WTC11 (cell line): ENCODE results near the gene MRC2. TPM values are rescaled to one million over a fixed set of nuclear protein-coding genes. Genes with fewer than 3 reads are reported as not detected.

ENCODE experiments used
- ATAC-seq: fragments of 200-7000 bp; cut with Tn5 transposase; 2 replicates; pipeline ENCODE4 v1.10.0; 2021; ENCODE audit warnings: mild to moderate bottlenecking, moderate library complexity
- CTCF ChIA-PET: fragments of 300-600 bp; sonication (Branson Sonifier 250); formaldehyde crosslinking; loops from one replicate; lab custom pipeline; 2021; ENCODE audit warnings: antibody characterized with exemption; lab: Charles Lee
- POLR2A ChIA-PET: fragments of 350-600 bp; sonication (Branson Sonifier 250); formaldehyde crosslinking; loops from one replicate; lab custom pipeline; 2021; ENCODE audit warnings: antibody characterized with exemption; lab: Charles Lee
- DNase-seq: peaks from one replicate; pipeline ENCODE4 v3.0.0; 2021; ENCODE audit warnings: low spot score
- H3K27ac Mint-ChIP-seq: 2 replicates; pipeline ENCODE4 v1.8.0; 2021; ENCODE audit warnings: mixed read lengths
- H3K27me3 Mint-ChIP-seq: 2 replicates; pipeline ENCODE4 v1.8.0; 2021; ENCODE audit warnings: low read depth, mild to moderate bottlenecking, moderate library complexity, mixed read lengths
- H3K36me3 Mint-ChIP-seq: 2 replicates; pipeline ENCODE4 v1.8.0; 2021; ENCODE audit warnings: mixed read lengths
- H3K4me1 Mint-ChIP-seq: 2 replicates; pipeline ENCODE4 v1.8.0; 2022; ENCODE audit warnings: mixed read lengths
- H3K4me3 Mint-ChIP-seq: 2 replicates; pipeline ENCODE4 v1.8.0; 2021; ENCODE audit warnings: mild to moderate bottlenecking, moderate library complexity, mixed read lengths
- H3K9me3 Mint-ChIP-seq: 2 replicates; pipeline ENCODE4 v1.8.0; 2021; ENCODE audit warnings: mixed read lengths
- CREB1 ChIP-seq: sonication (generic); formaldehyde crosslinking; IDR thresholded peaks from 2 replicates; pipeline ENCODE4 v1.8.0; 2023; ENCODE audit warnings: mild to moderate bottlenecking, missing genetic modification reagents
- E2F4 ChIP-seq: sonication (generic); formaldehyde crosslinking; IDR thresholded peaks from 2 replicates; pipeline ENCODE4 v1.8.1; 2022; ENCODE audit warnings: low read depth, mild to moderate bottlenecking, moderate library complexity, missing genetic modification reagents, borderline replicate concordance
- E2F5 ChIP-seq: sonication (generic); formaldehyde crosslinking; IDR thresholded peaks from 2 replicates; pipeline ENCODE4 v1.8.1; 2022; ENCODE audit warnings: mild to moderate bottlenecking, moderate library complexity, missing genetic modification reagents
- ETV6 ChIP-seq: sonication (generic); formaldehyde crosslinking; IDR thresholded peaks from 2 replicates; pipeline ENCODE4 v1.8.1; 2022; ENCODE audit warnings: mild to moderate bottlenecking, missing genetic modification reagents
- GABPB1 ChIP-seq: sonication (generic); formaldehyde crosslinking; IDR thresholded peaks from 2 replicates; pipeline ENCODE4 v1.8.1; 2023; ENCODE audit warnings: mild to moderate bottlenecking, missing genetic modification reagents
- IRF1 ChIP-seq: sonication (generic); formaldehyde crosslinking; IDR thresholded peaks from 2 replicates; pipeline ENCODE4 v1.8.0; 2023; ENCODE audit warnings: missing genetic modification reagents
- NFATC4 ChIP-seq: fragments of 250-450 bp; sonication (Bioruptor Pico); IDR thresholded peaks from 2 replicates; pipeline ENCODE4 v1.9.0; 2021; ENCODE audit warnings: mild to moderate bottlenecking
- PREB ChIP-seq: sonication (generic); formaldehyde crosslinking; IDR thresholded peaks from 2 replicates; pipeline ENCODE4 v1.8.1; 2022; ENCODE audit warnings: mild to moderate bottlenecking, missing genetic modification reagents, moderate library complexity, borderline replicate concordance
- STAT6 ChIP-seq: sonication (generic); formaldehyde crosslinking; conservative IDR thresholded peaks from 2 replicates; pipeline ENCODE4 v1.8.1; 2023; ENCODE audit warnings: mild to moderate bottlenecking, low read depth, missing genetic modification reagents, moderate library complexity
- USF1 ChIP-seq: sonication (generic); formaldehyde crosslinking; IDR thresholded peaks from 2 replicates; pipeline ENCODE4 v1.8.0; 2022; ENCODE audit warnings: mild to moderate bottlenecking, missing genetic modification reagents
- ZNF281 ChIP-seq: sonication (generic); formaldehyde crosslinking; IDR thresholded peaks from 2 replicates; pipeline ENCODE4 v1.8.0; 2023; ENCODE audit warnings: mild to moderate bottlenecking, missing genetic modification reagents
- ZNF396 ChIP-seq: fragments of 250-450 bp; sonication (Bioruptor Pico); IDR thresholded peaks from 2 replicates; pipeline ENCODE4 v1.8.0; 2021; ENCODE audit warnings: mild to moderate bottlenecking, moderate library complexity, borderline replicate concordance
- ZNF532 ChIP-seq: fragments of 250-450 bp; sonication (Bioruptor Pico); IDR thresholded peaks from 2 replicates; pipeline ENCODE4 v1.9.0; 2021; ENCODE audit warnings: mild to moderate bottlenecking, borderline replicate concordance
- ZNF671 ChIP-seq: fragments of 250-450 bp; sonication (Bioruptor Pico); IDR thresholded peaks from 2 replicates; pipeline ENCODE4 v1.8.0; 2021; ENCODE audit warnings: mild to moderate bottlenecking
- total RNA-seq: library from RNA; stranded (reverse); gene quantifications from 3 replicates; pipeline ENCODE4 v1.2.3, GENCODE V29; 2021

Gene MRC2
- total RNA-seq, 1 experiment from 2014 or later = 35.3 TPM

- H3K4me3 Mint-ChIP-seq = no peak overlapping the region
- ATAC-seq (no peak), DNase-seq (no peak)
- H3K27ac Mint-ChIP-seq = no peak overlapping the region
- H3K9me3 Mint-ChIP-seq = no peaks in the 10 kb centered on the region
- POLR2A ChIA-PET = interaction anchor here (0.6 kb wide), 1 partner anchor 68 kb away, joined by 4 read pairs; no protein-coding TSS in a partner anchor
- H3K36me3 Mint-ChIP-seq = no peaks in the 10 kb centered on the region
- H3K27me3 Mint-ChIP-seq = peaks cover 6% of the 10 kb centered on the region
- no peak for TF ChIP-seq NFATC4
- TF ChIP-seq STAT6 (CRISPR knock-in tag) = no peak
- no peak for TF ChIP-seq ETV6 (CRISPR knock-in tag)
- no peak for TF ChIP-seq ZNF396
- TF ChIP-seq IRF1 (CRISPR knock-in tag) = no peak
- TF ChIP-seq ZNF671 = no peak
- no peak for TF ChIP-seq USF1 (CRISPR knock-in tag)
- TF ChIP-seq E2F5 (CRISPR knock-in tag) = no peak
- no peak for TF ChIP-seq ZNF532 (CRISPR knock-in tag)
- no peak for TF ChIP-seq GABPB1 (CRISPR knock-in tag)
- no peak for TF ChIP-seq E2F4 (CRISPR knock-in tag)
- TF ChIP-seq, all 79 proteins: peak for 0
- CTCF ChIA-PET = interaction anchor here (1.0 kb wide), 1 partner anchor 7 kb away, joined by 3 read pairs; no protein-coding TSS in a partner anchor
- H3K4me1 Mint-ChIP-seq = peaks cover 16% of the 10 kb centered on the region
These were observed 73.7 kb downstream of the MRC2 start for GRCh38 chr17:62700964-62701705.

- no peaks in the 10 kb centered on the region for H3K9me3 Mint-ChIP-seq
- no peaks in the 10 kb centered on the region for H3K36me3 Mint-ChIP-seq
- CTCF ChIA-PET = interaction anchor here (1.0 kb wide), 1 partner anchor 8 kb away, joined by 3 read pairs; no protein-coding TSS in a partner anchor
- H3K27me3 Mint-ChIP-seq = peaks cover 6% of the 10 kb centered on the region
- DNase-seq (no peak), ATAC-seq (no peak)
- peaks cover 22% of the 10 kb centered on the region for H3K4me1 Mint-ChIP-seq
- H3K4me3 Mint-ChIP-seq = no peak overlapping the region
- TF ChIP-seq E2F5 (CRISPR knock-in tag) (no peak), CREB1 (no peak), PREB (CRISPR knock-in tag) (no peak), ZNF281 (CRISPR knock-in tag) (no peak)
- no peak overlapping the region for H3K27ac Mint-ChIP-seq
- POLR2A ChIA-PET = no interaction called here
These were observed 74.2 kb downstream of the MRC2 start for GRCh38 chr17:62701706-62702085.
